ENCODE measurements around the gene LHX1. TPM values are rescaled to one million over a fixed set of nuclear protein-coding genes. Genes with fewer than 3 reads are reported as not detected.

LHX1 gene
- total RNA-seq, 1 experiment from 2014 or later = 0.61 TPM

GRCh38 chr17:36992701-36993100, 55.4 kb downstream of the LHX1 start:
- no peak overlapping the region for H3K27ac Mint-ChIP-seq

GRCh38 chr17:36993227-36993626, 56.0 kb downstream of the LHX1 start:
- ChIA-PET POLR2A (no interaction called here), CTCF (no interaction called here)
- TF ChIP-seq TP53 (CRISPR knock-in tag; IDR thresholded peaks at IDR 0.05) (no peak), TCF7 (CRISPR knock-in tag; IDR thresholded peaks at IDR 0.05; ENCODE audit: low read depth) (no peak), FOXJ3 (CRISPR knock-in tag; IDR thresholded peaks at IDR 0.05; ENCODE audit: borderline replicate concordance) (no peak)
- Mint-ChIP-seq H3K9me3 (peaks cover 14% of the 10 kb centered on the region), H3K27ac (0 out of 2 replicates have a peak overlapping the region, but pooled peaks have one; percentile 1), H3K36me3 (peaks cover 46% of the 10 kb centered on the region), H3K27me3 (ENCODE audit: low read depth) (no peaks in the 10 kb centered on the region), H3K4me1 (no peaks in the 10 kb centered on the region), H3K4me3 (no peak overlapping the region)
- no peak for DNase-seq (ENCODE audit: low spot score)
- no peak for ATAC-seq

More at GRCh38 chr17:36992701-36993100, 55.4 kb downstream of the LHX1 start:
- no peaks in the 10 kb centered on the region for H3K27me3 Mint-ChIP-seq (ENCODE audit: low read depth)
- H3K4me3 Mint-ChIP-seq = no peak overlapping the region
- H3K9me3 Mint-ChIP-seq = peaks cover 9% of the 10 kb centered on the region
- ATAC-seq (no peak), DNase-seq (ENCODE audit: low spot score) (no peak)
- H3K4me1 Mint-ChIP-seq = no peaks in the 10 kb centered on the region
- no peak for TF ChIP-seq FOXP4 (CRISPR knock-in tag; IDR thresholded peaks at IDR 0.05)
- TF ChIP-seq ZNF532 (CRISPR knock-in tag; IDR thresholded peaks at IDR 0.05; ENCODE audit: borderline replicate concordance) = no peak
- POLR2A ChIA-PET = no interaction called here
- peaks cover 42% of the 10 kb centered on the region for H3K36me3 Mint-ChIP-seq
- CTCF ChIA-PET = interaction anchor here (1.4 kb wide), 1 partner anchor 182 kb away, joined by 3 read pairs; no protein-coding TSS in a partner anchor

Other genes with a start within 250 kb of the LHX1 start
- gene AATF, start 11.5 kb downstream of the LHX1 start, total RNA-seq (2021) = 48.9 to 61.0 TPM (median 49.8 TPM) in 3 replicates